Skeletal muscle satellite cell (primary cell): ENCODE data around the gene MAMDC4. TPM values are rescaled to one million over a fixed set of nuclear protein-coding genes. Genes with fewer than 3 reads are reported as not detected.
"Not testable (repeated sequence)": the region's sequence is repeated elsewhere in the genome, so short reads cannot be mapped to it uniquely, and the experiment has no call there.

Source experiments
- H3K27me3 ChIP-seq: 2 replicates; pipeline ENCODE4 v1.7.0; 2013; ENCODE audit warnings: low read length; ENCODE audit not compliant: control insufficient read depth, insufficient read depth
- H3K36me3 ChIP-seq: 2 replicates; pipeline ENCODE4 v1.7.0; 2013; ENCODE audit warnings: mild to moderate bottlenecking, control low read depth, low read length; ENCODE audit not compliant: insufficient read depth
- H3K4me1 ChIP-seq: 2 replicates; pipeline ENCODE4 v1.7.0; 2013; ENCODE audit warnings: low read length; ENCODE audit not compliant: control insufficient read depth, insufficient read depth
- H3K4me2 ChIP-seq: 2 replicates; pipeline ENCODE4 v1.7.0; 2013; ENCODE audit warnings: mild to moderate bottlenecking, low read length
- H3K4me3 ChIP-seq: 2 replicates; pipeline ENCODE4 v1.7.0; 2013; ENCODE audit warnings: low read length
- H3K9ac ChIP-seq: 2 replicates; pipeline ENCODE4 v1.7.0; 2013; ENCODE audit warnings: mild to moderate bottlenecking, low read depth, low read length, moderate library complexity
- H3K9me3 ChIP-seq: replicated peaks from 2 replicates; pipeline ENCODE4 v1.7.0; 2013; ENCODE audit warnings: mild to moderate bottlenecking, control low read depth, low read length
- total RNA-seq: library from RNA; depleted of rRNA; stranded (reverse); fragments of >200 nt; gene quantifications from 2 replicates; pipeline ENCODE4 v1.2.3, GENCODE V29; 2012; rRNA removed

Gene MAMDC4
- 0.51 and 0.66 TPM in 2 replicates for total RNA-seq

- Histone ChIP-seq H3K9ac (no peak within 1 kb of the TSS), H3K4me2 (no peak within 1 kb of the TSS), H3K4me3 (no peak within 1 kb of the TSS), H3K4me1 (peaks cover 19% of the 10 kb centered on the region), H3K27me3 (no peaks in the 10 kb centered on the region), H3K36me3 (peaks cover 9% of the 10 kb centered on the region), H3K9me3 (no peaks in the 10 kb centered on the region)
Observed at GRCh38 chr9:136851941-136852663, at the start of gene MAMDC4. Gene MAMDC4, plus strand, starts transcription at chr9:136852346. Its CDS starts 71 bp downstream, at chr9:136852417.

DNA sequence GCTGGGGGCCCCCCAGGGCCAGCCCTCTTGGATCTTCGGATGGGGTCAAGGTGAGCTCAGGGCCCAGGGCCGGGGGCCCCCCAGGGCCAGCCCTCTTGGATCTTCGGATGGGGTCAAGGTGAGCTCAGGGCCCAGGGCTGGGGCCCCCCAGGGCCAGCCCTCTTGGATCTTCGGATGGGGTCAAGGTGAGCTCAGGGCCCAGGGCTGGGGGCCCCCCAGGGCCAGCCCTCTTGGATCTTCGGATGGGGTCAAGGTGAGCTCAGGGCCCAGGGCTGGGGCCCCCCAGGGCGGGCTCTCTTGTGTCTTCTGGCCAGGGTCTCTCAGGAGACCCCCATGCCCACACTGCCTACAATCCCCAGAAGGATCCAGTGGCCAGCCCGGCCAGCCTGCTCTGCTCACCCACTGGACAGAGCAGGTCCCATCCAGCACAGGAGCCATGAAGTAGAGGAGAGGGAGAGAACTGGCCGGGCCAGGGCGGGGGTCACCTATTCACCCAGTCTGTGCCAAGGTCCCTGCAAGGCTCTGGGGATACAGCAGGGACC is 49.1 kb upstream of the MAMDC4 start:
- not testable (repeated sequence) for H3K4me3 ChIP-seq, H3K9ac ChIP-seq, H3K36me3 ChIP-seq, H3K4me2 ChIP-seq, H3K9me3 ChIP-seq
- peaks cover 36% of the 10 kb centered on the region for H3K27me3 ChIP-seq
- H3K4me1 ChIP-seq, result peaks cover 13% of the 10 kb centered on the region

DNA sequence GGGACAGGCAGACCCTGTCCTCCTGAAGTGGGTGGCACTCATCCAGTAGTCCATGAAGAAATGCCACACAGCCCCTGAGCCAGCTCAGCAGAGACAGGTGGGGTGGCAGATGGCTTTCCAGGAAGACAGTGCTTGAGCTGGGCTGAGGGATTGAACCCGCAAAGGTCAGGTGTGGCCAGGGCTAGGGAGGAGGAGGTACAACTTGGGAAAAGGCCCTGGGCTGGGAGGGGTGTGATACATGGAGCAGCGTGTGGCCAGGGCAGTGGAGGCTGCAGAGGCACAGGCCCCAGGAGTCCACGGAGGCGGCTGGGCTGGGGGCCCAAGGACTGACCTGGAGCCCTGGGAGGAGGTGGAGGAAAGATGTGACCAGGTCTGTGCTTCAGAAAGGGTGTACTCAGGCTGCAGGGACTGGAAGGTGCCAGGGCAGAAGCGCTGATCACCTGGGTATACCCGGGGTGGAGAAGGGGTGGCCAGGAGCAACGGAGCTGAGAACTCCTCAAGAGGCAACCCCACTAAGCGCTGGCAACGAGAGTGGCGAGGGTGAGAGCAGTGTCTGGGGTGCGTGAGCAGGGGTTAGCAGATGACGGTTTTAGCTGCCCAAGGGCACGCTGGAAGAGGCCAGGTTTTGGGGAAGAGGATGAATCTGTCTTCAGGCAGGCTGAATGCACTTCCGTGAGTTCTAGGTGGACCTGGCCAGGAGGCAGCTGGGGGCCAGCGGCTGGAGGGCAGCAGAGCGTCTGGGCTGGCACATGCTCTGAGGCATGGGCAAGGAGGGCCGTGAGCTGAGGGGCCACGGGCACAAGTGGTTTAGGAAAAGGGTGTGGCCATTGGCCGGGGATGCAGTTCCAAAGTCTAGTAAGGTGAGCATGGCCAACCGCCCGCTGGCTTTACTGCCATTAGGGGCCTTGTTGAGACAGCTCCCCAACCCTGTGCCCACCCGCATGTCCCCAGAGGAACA is 48.3 kb upstream of the MAMDC4 start:
- peaks cover 33% of the 10 kb centered on the region for H3K27me3 ChIP-seq
- peaks cover 14% of the 10 kb centered on the region for H3K4me1 ChIP-seq
- H3K9ac ChIP-seq, result no peak overlapping the region
- H3K4me2 ChIP-seq, result no peak overlapping the region
- H3K9me3 ChIP-seq, result no peaks in the 10 kb centered on the region
- no peaks in the 10 kb centered on the region for H3K36me3 ChIP-seq
- no peak overlapping the region for H3K4me3 ChIP-seq

- H3K27me3 ChIP-seq, result peaks cover 25% of the 10 kb centered on the region
- H3K4me1 ChIP-seq, result peaks cover 20% of the 10 kb centered on the region
- no peak overlapping the region for H3K4me2 ChIP-seq
- H3K36me3 ChIP-seq, result no peaks in the 10 kb centered on the region
- H3K9me3 ChIP-seq, result no peaks in the 10 kb centered on the region
- no peak overlapping the region for H3K4me3 ChIP-seq
- no peak overlapping the region for H3K9ac ChIP-seq
Observed at GRCh38 chr9:136804509-136805206, 47.5 kb upstream of the MAMDC4 start.

DNA sequence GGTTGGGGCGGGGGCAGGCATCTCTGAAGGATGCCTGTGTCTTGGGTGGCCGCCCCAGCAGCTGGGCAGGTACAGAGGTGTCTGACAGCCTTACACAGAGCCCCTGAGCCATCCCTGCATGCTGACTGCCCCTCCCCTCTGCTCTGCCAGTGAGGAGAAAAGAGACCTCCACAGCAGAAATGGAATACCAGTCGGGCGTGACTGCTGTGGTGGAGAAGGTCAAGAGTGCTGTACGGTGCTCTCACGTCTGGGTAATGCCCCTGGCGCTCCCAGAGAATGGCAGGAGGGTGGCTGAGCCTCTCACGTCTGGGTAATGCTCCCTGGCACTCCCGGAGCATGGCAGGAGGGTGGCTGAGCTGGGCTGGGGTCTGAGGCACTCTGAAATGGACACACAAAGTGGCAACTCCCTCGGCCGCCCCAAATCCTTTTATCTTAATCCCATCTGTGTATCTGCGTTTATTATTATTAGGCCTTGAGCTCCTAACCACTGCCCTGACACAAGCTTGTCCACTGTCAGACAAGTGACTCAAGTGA is 46.9 kb upstream of the MAMDC4 start:
- no peaks in the 10 kb centered on the region for H3K9me3 ChIP-seq
- no peak overlapping the region for H3K9ac ChIP-seq
- no peaks in the 10 kb centered on the region for H3K36me3 ChIP-seq
- H3K4me2 ChIP-seq, result no peak overlapping the region
- peaks cover 21% of the 10 kb centered on the region for H3K4me1 ChIP-seq
- H3K4me3 ChIP-seq, result no peak overlapping the region
- H3K27me3 ChIP-seq, result peaks cover 21% of the 10 kb centered on the region

DNA sequence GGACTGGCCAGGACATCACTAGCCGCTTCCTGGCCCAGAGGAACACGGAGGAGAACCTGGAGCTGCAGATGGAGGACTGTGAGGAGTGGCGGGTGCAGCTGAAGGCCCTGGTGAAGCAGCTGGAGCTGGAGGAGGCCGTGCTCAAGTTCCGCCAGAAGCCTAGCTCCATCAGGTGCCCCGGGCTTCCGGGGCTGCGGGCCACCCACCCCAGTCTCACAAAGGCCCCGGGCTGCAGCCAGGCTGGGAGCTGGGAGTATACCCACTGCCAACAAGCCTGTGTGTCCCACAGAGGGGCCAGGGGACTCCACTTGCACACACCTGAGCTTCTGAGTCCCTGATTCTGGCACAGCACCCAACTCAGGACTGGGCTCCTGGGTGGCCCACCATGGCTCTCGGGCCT is 46.1 kb upstream of the MAMDC4 start:
- Histone ChIP-seq H3K27me3 (peaks cover 13% of the 10 kb centered on the region), H3K9me3 (no peaks in the 10 kb centered on the region), H3K4me1 (peaks cover 21% of the 10 kb centered on the region), H3K9ac (no peak overlapping the region), H3K4me3 (no peak overlapping the region), H3K4me2 (peak overlapping the region; percentile 35), H3K36me3 (peaks cover 5% of the 10 kb centered on the region)

- peaks cover 9% of the 10 kb centered on the region for H3K27me3 ChIP-seq
- peak overlapping the region; percentile 93 for H3K9ac ChIP-seq
- no peaks in the 10 kb centered on the region for H3K9me3 ChIP-seq
- peaks cover 5% of the 10 kb centered on the region for H3K36me3 ChIP-seq
- peak overlapping the region; percentile 100 for H3K4me2 ChIP-seq
- peaks cover 21% of the 10 kb centered on the region for H3K4me1 ChIP-seq
- H3K4me3 ChIP-seq, result peak overlapping the region; percentile 87
Observed at GRCh38 chr9:136806631-136807201, 45.4 kb upstream of the MAMDC4 start.

DNA sequence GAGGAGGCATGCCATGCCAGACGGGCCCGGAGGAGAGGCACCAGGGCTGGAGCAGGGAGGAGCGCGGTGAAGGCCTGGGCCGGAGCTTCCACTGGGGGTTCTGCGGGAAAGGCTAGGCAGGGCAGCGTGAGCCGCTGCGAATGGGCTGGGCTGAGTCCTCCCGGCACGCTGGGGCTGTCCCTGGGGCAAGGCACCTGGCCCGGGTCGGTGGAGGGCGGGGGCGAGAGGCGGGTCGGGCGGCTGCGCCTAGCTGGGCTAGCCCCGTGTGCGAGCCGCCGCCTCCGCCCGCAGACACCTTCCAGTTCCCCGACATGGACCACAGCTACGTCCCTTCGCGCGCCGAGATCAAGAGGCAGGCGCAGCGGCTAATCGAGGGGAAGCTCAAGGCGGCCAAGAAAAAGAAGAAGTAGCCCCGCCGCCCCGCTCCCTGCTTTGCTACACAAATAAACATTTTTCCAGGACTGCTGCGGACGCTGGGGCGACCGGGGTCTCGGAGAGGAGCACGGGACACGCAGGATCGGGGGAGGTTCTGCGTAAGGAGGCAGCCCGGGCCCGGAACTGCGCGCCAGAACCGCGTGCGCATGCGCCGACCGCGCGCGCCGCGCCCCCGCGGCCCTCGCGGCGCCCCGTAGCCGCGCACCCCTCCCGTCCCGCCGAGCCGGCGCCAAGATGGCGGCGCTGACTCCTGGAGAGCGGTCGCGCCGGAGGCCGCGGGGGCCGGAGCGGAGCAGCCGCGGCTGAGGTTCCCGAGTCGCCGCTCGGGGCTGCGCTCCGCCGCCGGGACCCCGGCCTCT is 44.7 kb upstream of the MAMDC4 start, which contains the start of gene RABL6:
Gene RABL6, plus strand, starts transcription at position 668 of the 794 bp plus-strand sequence. CDS start 249 bp downstream, outside the sequence.
- Histone ChIP-seq H3K4me1 (peaks cover 21% of the 10 kb centered on the region), H3K36me3 (peaks cover 6% of the 10 kb centered on the region), H3K4me3 (peak within 1 kb of the TSS; percentile 87), H3K9me3 (no peaks in the 10 kb centered on the region), H3K9ac (peak within 1 kb of the TSS; percentile 93), H3K27me3 (peaks cover 1% of the 10 kb centered on the region), H3K4me2 (peak within 1 kb of the TSS; percentile 100)

- H3K4me3 ChIP-seq, result peak overlapping the region; percentile 87
- peak overlapping the region; percentile 93 for H3K9ac ChIP-seq
- H3K27me3 ChIP-seq, result no peaks in the 10 kb centered on the region
- peaks cover 21% of the 10 kb centered on the region for H3K4me1 ChIP-seq
- H3K9me3 ChIP-seq, result no peaks in the 10 kb centered on the region
- peak overlapping the region; percentile 100 for H3K4me2 ChIP-seq
- peaks cover 14% of the 10 kb centered on the region for H3K36me3 ChIP-seq
Observed at GRCh38 chr9:136808075-136808805, 43.9 kb upstream of the MAMDC4 start.
